HCT116 (cell line): ENCODE data around the gene TPX2. TPM values are rescaled to one million over a fixed set of nuclear protein-coding genes. Genes with fewer than 3 reads are reported as not detected.

Experiments
- ATAC-seq: fragments of 200-7000 bp; cut with Tn5 transposase; 2 replicates; pipeline ENCODE4 v1.9.1; 2020; ENCODE audit warnings: mild to moderate bottlenecking, moderate library complexity
- BruUV-seq: library from RNA; stranded (reverse); fragments of 400-500 nt; replicated peaks from 2 replicates; lab custom pipeline; 2021; lab: Mats Ljungman, UMichigan
- CTCF ChIA-PET: fragments of 300-600 bp; sonication (Branson Sonifier 250); formaldehyde crosslinking; loops from one replicate; lab custom pipeline; 2021; ENCODE audit warnings: antibody characterized with exemption; lab: Charles Lee
- POLR2A ChIA-PET: fragments of 300-600, 350-600 bp; sonication (Branson Sonifier 250); formaldehyde crosslinking; loops from one replicate; lab custom pipeline; 2021; ENCODE audit warnings: antibody characterized with exemption; lab: Charles Lee
- RAD21 ChIA-PET, 2 experiments: fragments of 300-600 bp; sonication (Branson Sonifier 250); formaldehyde crosslinking; loops; one replicate each; lab custom pipeline; 2023; ENCODE audit warnings: low total read pairs in 2 of 2; ENCODE audit not compliant: uncharacterized antibody in 2 of 2, unreplicated experiment in 2 of 2, low non-redundant PET in 1 of 2; lab: Charles Lee
- DNase-seq: peaks from one replicate; pipeline ENCODE4 v3.0.0-alpha.2; 2010; ENCODE audit warnings: low read depth, low spot score
- H2AFZ ChIP-seq: fragments of 200-600 bp; shearing (Covaris generic), sonication (generic); 2 replicates; pipeline ENCODE4 v1.6.1; 2017; ENCODE audit warnings: low read depth, mixed run types, mixed read lengths, antibody characterized with exemption, low read length; ENCODE audit not compliant: poor library complexity, severe bottlenecking
- H3K27ac ChIP-seq: 2 replicates; pipeline ENCODE4 v1.5.1; 2012; ENCODE audit warnings: low read depth, low read length
- H3K27me3 ChIP-seq: fragments of 200-600 bp; sonication (generic); 2 replicates; pipeline ENCODE4 v1.6.1; 2016; ENCODE audit warnings: mixed run types, low read length, mixed read lengths; ENCODE audit not compliant: insufficient read depth
- H3K36me3 ChIP-seq, 2 experiments: fragments of 200-500 bp in 1 of 2; fragments of 200-600 bp in 1 of 2; sonication (Bioruptor generic) in 1 of 2; sonication (generic) in 1 of 2; 2 replicates each; pipeline versions ENCODE4 v1.5.1 to v1.6.1; 2014 to 2016; ENCODE audit warnings: low read length in 2 of 2, inconsistent platforms in 1 of 2, mixed read lengths in 1 of 2, mixed run types in 1 of 2; ENCODE audit not compliant: insufficient read depth in 2 of 2, control insufficient read depth in 1 of 2
- H3K4me1 ChIP-seq, 2 experiments: fragments of 200-600 bp in 1 of 2; sonication (generic) in 1 of 2; 2 replicates each; pipeline versions ENCODE4 v1.5.1 to v1.6.1; 2012 to 2017; ENCODE audit warnings: low read length in 2 of 2, inconsistent platforms in 1 of 2, mild to moderate bottlenecking in 1 of 2, mixed read lengths in 1 of 2, mixed run types in 1 of 2, moderate library complexity in 1 of 2; ENCODE audit not compliant: insufficient read depth in 2 of 2, control insufficient read depth in 1 of 2
- H3K4me2 ChIP-seq: fragments of 200-600 bp; sonication (generic); 2 replicates; pipeline ENCODE4 v1.6.1; 2017; ENCODE audit warnings: mixed run types, low read length, mixed read lengths
- H3K4me3 ChIP-seq, 2 experiments: fragments of 200-600 bp in 1 of 2; sonication (generic) in 1 of 2; replicated peaks in 1 of 2; 2 replicates each; pipeline ENCODE4 v1.5.1; 2011 to 2016; ENCODE audit warnings: low read length in 2 of 2, control low read depth in 1 of 2, low read depth in 1 of 2, mild to moderate bottlenecking in 1 of 2, mixed read lengths in 1 of 2, mixed run types in 1 of 2
- H3K79me2 ChIP-seq: fragments of 200-600 bp; sonication (generic); 2 replicates; pipeline ENCODE4 v1.6.1; 2017; ENCODE audit warnings: mild to moderate bottlenecking, mixed run types, low read length, moderate library complexity, mixed read lengths; ENCODE audit not compliant: insufficient read depth
- H3K9ac ChIP-seq: fragments of 200-600 bp; sonication (generic); 2 replicates; pipeline ENCODE4 v1.6.1; 2016; ENCODE audit warnings: low read length, mixed read lengths
- H3K9me2 ChIP-seq: fragments of 200-600 bp; sonication (generic), shearing (Covaris generic); 2 replicates; pipeline ENCODE4 v1.6.1; 2017; ENCODE audit warnings: mixed run types, mild to moderate bottlenecking, moderate library complexity; ENCODE audit not compliant: insufficient read depth
- H3K9me3 ChIP-seq, 2 experiments: fragments of 200-500 bp in 1 of 2; fragments of 200-600 bp in 1 of 2; sonication (Bioruptor generic) in 1 of 2; sonication (generic) in 1 of 2; 2 replicates each; pipeline ENCODE4 v1.6.1; 2014 to 2017; ENCODE audit warnings: low read length in 2 of 2, mixed read lengths in 2 of 2, inconsistent platforms in 1 of 2, low read depth in 1 of 2, mild to moderate bottlenecking in 1 of 2, mixed run types in 1 of 2, moderate library complexity in 1 of 2; ENCODE audit not compliant: control insufficient read depth in 1 of 2, insufficient read depth in 1 of 2
- H4K20me1 ChIP-seq: fragments of 200-600 bp; sonication (generic), shearing (Covaris generic); 2 replicates; pipeline ENCODE4 v1.6.1; 2017; ENCODE audit warnings: mixed run types, mild to moderate bottlenecking, moderate library complexity; ENCODE audit not compliant: insufficient read depth
- CBX3 ChIP-seq: IDR thresholded peaks from 2 replicates; pipeline ENCODE4 v1.6.1; 2012; ENCODE audit warnings: low read depth
- CTCF ChIP-seq, 3 experiments: fragments of 200-600 bp in 1 of 3; sonication (generic) in 1 of 3; IDR thresholded peaks in 2 of 3; conservative IDR thresholded peaks in 1 of 3; 2 replicates each; pipeline ENCODE4 v1.5.1; 2012 to 2017; ENCODE audit warnings: low read depth in 2 of 3, low read length in 2 of 3, antibody characterized with exemption in 1 of 3, borderline replicate concordance in 1 of 3, control low read depth in 1 of 3, mild to moderate bottlenecking in 1 of 3, mixed read lengths in 1 of 3, mixed run types in 1 of 3, moderate library complexity in 1 of 3; ENCODE audit not compliant: insufficient read depth in 1 of 3
- EGR1 ChIP-seq: IDR thresholded peaks from 2 replicates; pipeline ENCODE4 v1.6.1; 2012; ENCODE audit warnings: low read depth
- EZH2 ChIP-seq: fragments of 200-600 bp; sonication (generic); IDR thresholded peaks from 2 replicates; pipeline ENCODE4 v1.6.1; 2017; ENCODE audit warnings: antibody characterized with exemption, mixed run types
- EZH2phosphoT487 ChIP-seq: fragments of 200-600 bp; IDR thresholded peaks from 2 replicates; pipeline ENCODE4 v1.6.1; 2018; ENCODE audit warnings: antibody characterized with exemption, borderline replicate concordance
- JUND ChIP-seq: IDR thresholded peaks from 2 replicates; pipeline ENCODE4 v1.6.1; 2012
- RAD21 ChIP-seq: IDR thresholded peaks from 2 replicates; pipeline ENCODE4 v1.6.1; 2012; ENCODE audit warnings: low read depth, mild to moderate bottlenecking
- REST ChIP-seq: IDR thresholded peaks from 2 replicates; pipeline ENCODE4 v1.6.1; 2012; ENCODE audit warnings: low read depth
- SIN3A ChIP-seq: IDR thresholded peaks from 2 replicates; pipeline ENCODE4 v1.6.1; 2012; ENCODE audit warnings: low read depth
- SP1 ChIP-seq: IDR thresholded peaks from 2 replicates; pipeline ENCODE4 v1.6.1; 2012; ENCODE audit warnings: low read depth
- TCF7L2 ChIP-seq: IDR thresholded peaks from 2 replicates; pipeline ENCODE4 v1.7.0; 2011; ENCODE audit warnings: borderline replicate concordance, inconsistent platforms; ENCODE audit not compliant: insufficient read depth, insufficient read length; ENCODE audit errors: extremely low read depth
- YY1 ChIP-seq: IDR thresholded peaks from 2 replicates; pipeline ENCODE4 v1.6.1; 2011; ENCODE audit warnings: low read length, low read depth, moderate library complexity, mild to moderate bottlenecking; ENCODE audit not compliant: insufficient replicate concordance; ENCODE audit errors: extremely low read depth
- ZBTB33 ChIP-seq: IDR thresholded peaks from 2 replicates; pipeline ENCODE4 v1.6.1; 2011; ENCODE audit warnings: mild to moderate bottlenecking, low read length, moderate library complexity; ENCODE audit not compliant: insufficient replicate concordance; ENCODE audit errors: extremely low read depth
- intact Hi-C: fragments of 100-400 bp; cut with micrococcal nuclease; formaldehyde crosslinking; loops from 2 replicates; pipeline ENCODE4 v1.10.0; 2022
- total RNA-seq: library from RNA; stranded (reverse); gene quantifications from one replicate; pipeline ENCODE4 v1.2.1, GENCODE V29; 2021; ENCODE audit not compliant: unreplicated experiment

TPX2 gene
- total RNA-seq, 1 experiment from 2014 or later: 163 TPM

GRCh38 chr20:31716818-31717477, 22.1 kb upstream of the TPX2 start:
- CTCF ChIA-PET: interaction anchor here (1.2 to 2.6 kb wide), 2 partner anchors 55 to 83 kb away, joined by 5 to 8 read pairs; no protein-coding TSS in a partner anchor
- no TSS peak for BruUV-seq
- no peak overlapping the region for H3K4me3 ChIP-seq
- H3K4me1 ChIP-seq: peaks cover 90 to 99% of the 10 kb centered on the region in 2 experiments
- no peak for TF ChIP-seq EZH2phosphoT487
- TF ChIP-seq SP1: no peak
- TF ChIP-seq ZBTB33: no peak
- no peak for TF ChIP-seq CTCF (IDR thresholded peaks at IDR 0.05 in 2 of 3, conservative IDR thresholded peaks at IDR 0.05 in 1 of 3; ENCODE audit: borderline replicate concordance in 1 of 3, insufficient read depth in 1 of 3, low read depth in 2 of 3, low read length in 2 of 3)
- TF ChIP-seq CBX3: no peak
- TF ChIP-seq RAD21: no peak
- TF ChIP-seq YY1: no peak
- TF ChIP-seq TCF7L2: no peak
- no peak for TF ChIP-seq SIN3A
- TF ChIP-seq EZH2: no peak
- TF ChIP-seq JUND: no peak
- no peak for TF ChIP-seq EGR1
- no peak for TF ChIP-seq REST
- no peaks in the 10 kb centered on the region for H3K9me3 ChIP-seq
- peak overlapping the region; percentile 80 for H3K4me2 ChIP-seq
- no peak overlapping the region for H2AFZ ChIP-seq
- ATAC-seq (no peak), DNase-seq (no peak)
- H3K36me3 ChIP-seq: peaks cover 5 to 68% of the 10 kb centered on the region in 2 experiments
- peak overlapping the region; percentile 98 for H3K27ac ChIP-seq
- H4K20me1 ChIP-seq: no peaks in the 10 kb centered on the region
- intact Hi-C loops: no loop called here
- peaks cover 100% of the 10 kb centered on the region for H3K79me2 ChIP-seq
- RAD21 ChIA-PET: no interaction called here
- POLR2A ChIA-PET: interaction anchor here (0.9 to 4.5 kb wide), 6 partner anchors 12 to 143 kb away, joined by 3 to 40 read pairs (median 4); no protein-coding TSS in a partner anchor
- H3K9ac ChIP-seq: peak overlapping the region; percentile 49
- no peaks in the 10 kb centered on the region for H3K27me3 ChIP-seq
- no peaks in the 10 kb centered on the region for H3K9me2 ChIP-seq
